ENCODE measurements around the gene HID1. TPM values are rescaled to one million over a fixed set of nuclear protein-coding genes. Genes with fewer than 3 reads are reported as not detected.

HID1 gene
- total RNA-seq, 1 donor from 2014 or later: 3.5 TPM

GRCh38 chr17:74998783-74999182 lies 26.2 kb upstream of the HID1 start:
- Histone ChIP-seq H3K79me2 (ENCODE audit: low read depth) (no peaks in the 10 kb centered on the region), H3K4me1 (no peaks in the 10 kb centered on the region), H3K9me3 (ENCODE audit: low read depth) (no peaks in the 10 kb centered on the region), H3K27ac (no peak overlapping the region), H3K9ac (no peak overlapping the region), H3F3A (ENCODE audit: low read depth) (no peaks in the 10 kb centered on the region), H3K4me3 (no peak overlapping the region), H3K36me3 (no peaks in the 10 kb centered on the region), H2AFZ (replicated peaks) (no peak overlapping the region), H3K4me2 (no peak overlapping the region), H4K20me1 (ENCODE audit: low read depth) (no peaks in the 10 kb centered on the region), H3K27me3 (no peaks in the 10 kb centered on the region)
- no peak overlapping the region for H3K4me3 Mint-ChIP-seq
- no peak for TF ChIP-seq CTCF (IDR thresholded peaks at IDR 0.05)
- TF ChIP-seq EZH2 (IDR thresholded peaks at IDR 0.05): no peak
- no peak overlapping the region for H3K27ac Mint-ChIP-seq
- no peaks in the 10 kb centered on the region for H3K4me1 Mint-ChIP-seq
- peaks cover 2% of the 10 kb centered on the region for H3K27me3 Mint-ChIP-seq (ENCODE audit: insufficient read depth, low read depth)
- peaks cover 10% of the 10 kb centered on the region for H3K36me3 Mint-ChIP-seq
- DNase-seq (ENCODE audit: low spot score): no peak
- H3K9me3 Mint-ChIP-seq: no peaks in the 10 kb centered on the region

GRCh38 chr17:74995847-74996246 lies 23.3 kb upstream of the HID1 start:
- Mint-ChIP-seq H3K4me1 (no peaks in the 10 kb centered on the region), H3K36me3 (peaks cover 5% of the 10 kb centered on the region), H3K27ac (no peak overlapping the region), H3K9me3 (no peaks in the 10 kb centered on the region), H3K27me3 (ENCODE audit: insufficient read depth, low read depth) (peaks cover 3% of the 10 kb centered on the region), H3K4me3 (no peak overlapping the region)
- Histone ChIP-seq H3K9ac (no peak overlapping the region), H3F3A (ENCODE audit: low read depth) (no peaks in the 10 kb centered on the region), H4K20me1 (ENCODE audit: low read depth) (peaks cover 6% of the 10 kb centered on the region), H3K9me3 (ENCODE audit: low read depth) (no peaks in the 10 kb centered on the region), H3K4me1 (no peaks in the 10 kb centered on the region), H3K4me3 (no peak overlapping the region), H3K4me2 (no peak overlapping the region), H3K79me2 (ENCODE audit: low read depth) (peaks cover under 1% of the 10 kb centered on the region), H3K36me3 (no peaks in the 10 kb centered on the region), H2AFZ (replicated peaks) (no peak overlapping the region), H3K27me3 (no peaks in the 10 kb centered on the region), H3K27ac (no peak overlapping the region)
- DNase-seq (ENCODE audit: low spot score): no peak
- no peak for TF ChIP-seq EZH2 (IDR thresholded peaks at IDR 0.05)
- no peak for TF ChIP-seq CTCF (IDR thresholded peaks at IDR 0.05)
- no peak for TF ChIP-seq EZH2phosphoT487 (IDR thresholded peaks at IDR 0.05)

- DNase-seq (ENCODE audit: low spot score): no peak
- H3K36me3 Mint-ChIP-seq: peaks cover 5% of the 10 kb centered on the region
- no peak overlapping the region for H2AFZ ChIP-seq (replicated peaks)
- H3K9ac ChIP-seq: no peak overlapping the region
- no peaks in the 10 kb centered on the region for H3K9me3 ChIP-seq (ENCODE audit: low read depth)
- no peaks in the 10 kb centered on the region for H3K27me3 ChIP-seq
- H3K36me3 ChIP-seq: no peaks in the 10 kb centered on the region
- H4K20me1 ChIP-seq (ENCODE audit: low read depth): peaks cover 11% of the 10 kb centered on the region
- H3K4me3 ChIP-seq: no peak overlapping the region
- H3F3A ChIP-seq (ENCODE audit: low read depth): no peaks in the 10 kb centered on the region
- no peak overlapping the region for H3K27ac Mint-ChIP-seq
- H3K4me3 Mint-ChIP-seq: no peak overlapping the region
- no peaks in the 10 kb centered on the region for H3K9me3 Mint-ChIP-seq
- peaks cover 3% of the 10 kb centered on the region for H3K4me1 Mint-ChIP-seq
- H3K4me1 ChIP-seq: no peaks in the 10 kb centered on the region
- no peak overlapping the region for H3K4me2 ChIP-seq
- H3K27ac ChIP-seq: no peak overlapping the region
- H3K79me2 ChIP-seq (ENCODE audit: low read depth): peaks cover 14% of the 10 kb centered on the region
- peaks cover 3% of the 10 kb centered on the region for H3K27me3 Mint-ChIP-seq (ENCODE audit: insufficient read depth, low read depth)
- TF ChIP-seq EZH2phosphoT487 (IDR thresholded peaks at IDR 0.05) (no peak), CTCF (IDR thresholded peaks at IDR 0.05) (no peak), EZH2 (IDR thresholded peaks at IDR 0.05) (no peak)
These were observed 21.9 kb upstream of the HID1 start for GRCh38 chr17:74994440-74994839.
